Activated CD4-positive, alpha-beta T cell treated with anti-CD3 and anti-CD28 coated beads for 24 hours (primary cell): ENCODE results near the gene EXOC4.

ENCODE experiments used
- DNase-seq, 2 donors: peaks; one replicate each; pipeline ENCODE4 v3.0.0-alpha.2; 2020; ENCODE audit warnings: low read depth in 2 of 2

EXOC4 gene

DNA sequence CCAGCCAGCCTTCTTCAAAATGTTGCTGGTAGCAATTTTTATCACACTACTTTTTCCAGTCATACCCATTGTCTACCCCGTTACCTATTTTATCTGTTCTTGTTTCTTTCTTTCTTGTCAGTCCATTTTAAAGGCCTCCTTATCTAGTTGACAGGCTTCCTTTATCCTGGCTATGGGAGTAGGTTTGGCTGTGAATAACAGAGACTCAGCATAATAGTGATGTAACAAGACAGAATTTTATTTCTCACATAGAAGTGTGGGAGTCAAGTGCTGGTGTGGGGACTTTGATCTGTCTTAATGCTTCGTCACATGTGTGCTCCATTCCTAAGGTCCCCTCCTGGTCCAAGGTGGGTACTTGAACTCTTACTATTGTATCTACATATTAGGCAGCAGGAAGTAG, 283.6 kb downstream of the EXOC4 start:
- no peak for DNase-seq

DNA sequence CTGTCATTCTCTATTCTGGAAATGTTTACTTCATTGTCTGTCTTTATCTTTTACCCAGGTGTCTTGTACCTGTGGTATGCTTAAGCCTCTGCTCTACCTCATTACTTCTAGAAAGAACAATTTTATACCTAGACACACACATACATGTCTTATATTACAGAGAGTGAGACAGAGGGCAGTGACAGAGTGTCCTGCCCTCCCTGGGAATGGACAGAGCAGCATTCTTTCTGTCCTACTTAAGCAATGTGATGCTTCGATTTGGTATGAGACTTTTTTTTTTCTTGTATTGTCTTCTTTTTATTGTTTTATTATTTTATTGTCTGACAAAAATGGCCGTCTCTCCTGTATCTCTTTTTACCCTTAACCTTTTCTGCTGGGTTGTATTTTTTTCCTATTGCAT, 286.1 kb downstream of the EXOC4 start:
- DNase-seq = no peak

DNA sequence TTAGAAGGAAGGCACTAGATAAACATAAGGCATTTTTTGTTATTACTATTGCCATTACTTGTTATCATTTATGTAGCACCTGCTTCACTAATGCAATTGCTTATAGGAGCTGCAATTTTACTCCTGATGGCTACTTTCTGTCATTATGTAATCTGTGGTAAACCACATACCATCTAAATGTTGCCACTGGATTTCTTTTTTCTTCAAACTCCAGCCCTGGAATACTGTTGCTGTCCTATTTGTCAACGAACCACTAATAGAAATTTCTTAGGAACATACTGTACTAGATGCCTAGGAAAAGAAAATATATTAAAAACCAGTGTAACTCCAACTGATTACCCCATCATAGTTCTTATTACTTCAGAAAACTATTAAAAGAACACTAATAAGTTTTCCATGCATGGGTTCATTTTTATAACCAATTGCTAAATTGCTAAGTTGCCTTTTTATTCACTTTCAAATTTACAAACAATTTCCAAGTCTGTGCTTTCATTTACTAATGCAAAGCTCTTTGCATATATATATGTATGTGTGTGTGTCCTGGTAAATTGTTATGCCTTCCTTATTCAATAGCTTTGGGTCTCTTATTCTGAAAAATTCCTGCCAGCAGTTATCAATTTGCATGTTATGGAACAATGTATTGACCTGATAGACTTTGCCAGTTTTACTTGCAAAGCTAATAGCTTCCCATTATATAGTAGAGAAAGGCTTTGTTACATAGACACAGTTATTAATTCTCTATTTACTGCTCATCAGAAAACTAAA, 287.4 kb downstream of the EXOC4 start:
- DNase-seq = no peak

DNA sequence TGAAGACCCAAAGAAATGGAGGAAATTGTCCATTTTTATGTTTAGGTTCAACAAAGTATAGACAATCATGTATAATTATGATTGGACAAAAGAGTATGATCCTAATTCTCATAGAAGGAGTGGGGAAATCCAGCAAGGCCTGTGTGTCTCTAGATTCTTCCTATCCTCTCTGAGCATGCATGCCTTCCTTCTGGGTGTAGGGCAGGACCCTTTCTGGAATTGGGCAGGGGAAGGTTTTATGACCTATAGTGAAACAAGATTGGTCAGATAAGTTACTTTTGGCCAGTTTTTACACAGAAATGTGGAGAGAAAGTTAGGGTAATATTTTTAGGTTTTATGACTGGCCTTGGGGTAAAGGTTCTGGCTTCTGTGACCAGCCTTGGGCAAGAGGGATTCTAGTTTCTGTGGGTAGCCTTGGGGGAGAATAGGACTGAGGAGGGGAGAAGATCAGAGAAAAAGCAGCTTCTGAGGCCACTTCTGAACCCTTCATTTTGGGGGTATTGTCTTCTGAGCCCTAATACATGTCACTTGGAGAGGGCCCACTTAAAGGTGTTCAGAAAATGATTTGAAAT, 289.4 kb downstream of the EXOC4 start:
- DNase-seq = no peak

DNA sequence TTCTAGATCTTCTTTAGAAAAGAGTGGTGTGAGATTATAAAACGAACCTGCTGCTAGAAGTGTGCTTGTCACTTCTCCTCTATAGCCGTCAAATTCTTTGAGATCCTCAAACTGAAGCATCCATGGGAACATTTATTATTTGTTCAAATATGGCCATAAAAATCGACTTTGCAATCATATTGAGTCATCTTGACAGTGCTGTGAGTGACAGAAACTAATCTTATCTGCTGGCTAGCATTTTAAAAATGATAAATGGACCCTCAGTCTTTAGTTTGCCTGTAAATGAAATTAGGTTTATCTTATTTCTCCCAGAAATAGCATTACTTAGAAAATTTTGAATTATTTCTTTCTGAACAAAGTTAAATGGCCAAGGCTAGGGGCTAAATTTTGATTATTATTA, 290.8 kb downstream of the EXOC4 start:
- no peak for DNase-seq

DNA sequence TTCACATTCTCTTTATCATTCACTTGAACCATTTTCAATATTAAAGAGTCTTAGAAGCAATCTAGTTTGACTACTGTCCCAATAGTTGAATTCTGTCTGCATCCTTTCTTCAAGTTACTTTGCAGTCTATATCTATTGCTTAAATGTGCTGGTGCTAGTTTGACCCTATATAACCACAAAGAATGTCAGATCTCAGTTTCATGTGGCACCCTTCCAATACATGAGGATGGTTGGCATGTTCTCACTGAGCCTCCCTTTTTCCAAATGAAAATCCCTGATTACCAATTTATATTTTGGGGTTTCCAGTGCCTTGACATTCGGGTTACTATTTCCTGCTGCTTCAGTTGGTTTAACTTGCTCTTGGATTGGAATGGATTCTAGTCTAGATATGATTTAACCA, 292.7 kb downstream of the EXOC4 start:
- no peak for DNase-seq

DNA sequence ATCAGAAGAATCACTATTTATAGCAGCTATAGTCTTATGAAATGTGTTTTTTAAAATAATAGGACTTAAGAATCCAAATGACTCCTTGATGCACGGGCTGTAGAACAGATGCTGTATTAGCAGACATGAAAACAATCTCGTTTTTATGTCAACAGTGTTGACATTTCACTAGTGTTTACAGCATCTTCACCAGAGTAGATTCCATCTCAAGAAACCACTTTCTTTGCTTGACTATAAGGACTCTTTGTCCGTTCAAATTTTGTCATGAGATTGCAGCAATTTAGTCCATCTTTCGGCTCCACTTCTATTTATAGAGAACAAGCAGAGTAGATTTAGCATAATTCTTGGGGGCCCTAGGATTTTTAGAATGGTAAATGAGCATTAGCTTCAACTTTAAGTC, 295.1 kb downstream of the EXOC4 start:
- DNase-seq = no peak

DNA sequence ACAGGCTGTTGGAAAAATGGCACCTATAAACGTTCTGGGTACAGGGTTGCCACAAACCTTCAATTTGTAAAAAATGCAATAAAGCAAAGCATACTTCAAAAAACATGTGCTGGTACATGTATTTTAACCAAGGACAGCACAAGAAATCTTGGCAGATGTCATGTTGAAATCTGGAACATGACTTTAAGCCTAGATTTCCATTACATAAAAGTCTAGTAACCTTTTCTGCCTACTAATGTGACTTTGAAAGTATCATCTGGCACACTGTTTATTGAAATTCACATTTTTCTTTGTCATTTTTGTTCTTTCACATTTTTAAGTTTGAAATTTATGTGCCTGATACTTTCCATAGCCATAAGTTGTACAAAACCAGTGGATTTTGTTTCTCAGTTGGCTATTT, 296.8 kb downstream of the EXOC4 start:
- no peak for DNase-seq

DNA sequence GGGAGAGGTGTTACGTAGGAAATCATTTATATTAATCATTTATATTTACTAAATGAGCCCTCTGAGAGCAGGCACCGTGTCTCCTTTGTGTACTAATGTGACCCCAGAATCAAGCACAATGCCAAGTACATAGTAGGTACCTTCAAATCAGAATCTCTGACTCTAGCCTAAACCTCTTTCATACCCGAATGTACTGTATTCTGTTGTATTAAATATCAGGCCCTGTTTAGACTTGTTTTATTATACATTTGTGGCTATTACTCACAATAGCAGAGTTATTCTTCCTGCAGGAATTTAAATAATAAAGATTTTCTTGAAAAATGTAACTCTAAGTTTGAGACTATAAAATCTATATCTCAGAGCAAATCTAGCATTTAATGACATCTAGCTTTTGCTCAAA, 297.3 kb downstream of the EXOC4 start:
- no peak for DNase-seq

DNA sequence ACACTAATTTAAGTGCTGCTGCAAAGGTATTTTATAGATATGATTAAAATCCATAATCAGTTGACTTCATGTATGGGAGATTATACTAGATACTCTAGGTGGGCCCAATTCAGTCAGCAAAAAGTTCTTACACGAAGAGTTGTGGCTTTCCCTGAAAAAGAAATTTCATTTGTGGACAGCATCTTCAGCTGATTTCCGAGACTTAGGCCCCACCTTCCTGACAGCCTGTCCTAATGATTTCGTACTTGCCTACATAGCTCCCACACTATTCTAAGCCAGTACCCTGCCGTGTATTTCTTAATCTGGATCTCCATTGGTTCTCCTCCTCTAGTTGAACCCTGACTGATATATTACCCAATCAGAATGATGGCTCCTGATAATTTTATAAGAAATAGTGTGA, 297.9 kb downstream of the EXOC4 start:
- no peak for DNase-seq

DNA sequence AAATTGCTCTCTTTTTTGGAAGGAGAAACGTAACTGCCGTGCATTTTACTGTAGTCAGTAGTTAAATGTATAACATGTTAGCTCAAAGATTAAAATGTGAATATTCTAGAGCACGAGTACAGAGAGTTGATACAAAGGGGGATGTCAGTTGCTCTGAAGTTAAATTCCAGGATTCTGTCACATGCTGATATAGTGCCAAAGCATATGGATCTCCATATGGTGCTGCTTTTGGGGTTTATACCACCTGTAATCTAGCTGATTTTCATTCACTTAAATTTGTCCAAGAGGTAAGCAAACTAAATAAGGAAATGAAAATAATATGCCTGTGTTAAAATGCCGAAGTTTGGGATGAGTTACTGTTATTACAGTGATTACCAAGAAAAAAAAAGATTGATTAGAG, 298.6 kb downstream of the EXOC4 start:
- no peak for DNase-seq

DNA sequence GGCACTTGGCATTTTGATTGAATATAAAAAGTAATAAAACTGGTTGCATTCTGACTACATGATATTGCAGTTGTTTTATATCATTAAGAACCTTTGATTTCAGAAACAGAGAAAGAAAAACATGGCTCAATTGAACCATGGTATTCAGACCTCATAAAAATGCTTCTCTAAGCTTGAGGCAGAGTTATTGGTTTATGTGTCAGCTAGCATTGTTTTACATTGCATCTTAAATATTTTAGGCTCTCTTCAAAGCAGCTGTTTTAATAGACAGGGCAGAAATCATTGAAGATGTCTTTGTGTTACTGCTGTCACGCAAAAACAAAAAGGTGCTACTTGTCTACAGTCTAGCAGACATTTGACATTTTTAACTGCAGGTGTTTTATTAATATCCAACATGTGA, 299.2 kb downstream of the EXOC4 start:
- no peak for DNase-seq

DNA sequence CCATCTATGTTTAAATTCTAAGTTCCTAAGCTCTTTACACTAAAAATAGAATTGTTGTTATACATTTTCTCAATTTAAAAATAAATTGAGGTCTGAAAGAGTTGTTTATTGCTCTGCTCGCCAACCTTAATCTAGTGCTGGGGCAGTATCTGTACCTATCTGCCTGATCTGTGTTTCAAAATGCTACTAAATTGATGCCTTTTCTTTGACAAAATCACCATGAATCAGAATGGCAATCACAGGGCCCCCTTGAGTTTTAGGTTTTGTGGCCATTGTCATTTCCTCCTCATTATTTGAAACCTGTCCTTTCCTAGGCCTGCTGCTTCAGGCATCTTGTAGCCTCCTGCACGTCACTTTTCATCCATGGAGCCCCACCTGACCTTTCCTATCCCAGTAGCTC, 301.5 kb downstream of the EXOC4 start:
- DNase-seq = no peak

DNA sequence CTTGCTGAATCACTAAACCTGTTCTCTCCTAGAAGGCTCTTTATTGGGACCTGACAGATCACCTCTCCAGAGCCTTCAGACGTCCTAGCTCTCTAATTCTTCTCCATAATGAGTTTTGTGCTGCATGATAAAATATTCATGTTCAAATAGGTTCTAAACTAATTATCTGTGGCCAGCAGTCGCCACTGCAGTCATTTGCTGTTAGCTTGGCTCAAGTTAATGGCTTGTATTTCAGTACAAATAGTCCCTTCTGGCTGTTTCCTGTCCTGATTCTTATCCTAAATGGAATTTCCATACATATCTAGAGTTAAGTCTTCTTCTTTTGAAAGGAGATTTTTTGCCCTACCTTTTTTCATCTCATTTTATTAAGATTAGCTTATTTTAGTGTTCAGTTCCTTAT, 303.2 kb downstream of the EXOC4 start:
- DNase-seq = no peak

DNA sequence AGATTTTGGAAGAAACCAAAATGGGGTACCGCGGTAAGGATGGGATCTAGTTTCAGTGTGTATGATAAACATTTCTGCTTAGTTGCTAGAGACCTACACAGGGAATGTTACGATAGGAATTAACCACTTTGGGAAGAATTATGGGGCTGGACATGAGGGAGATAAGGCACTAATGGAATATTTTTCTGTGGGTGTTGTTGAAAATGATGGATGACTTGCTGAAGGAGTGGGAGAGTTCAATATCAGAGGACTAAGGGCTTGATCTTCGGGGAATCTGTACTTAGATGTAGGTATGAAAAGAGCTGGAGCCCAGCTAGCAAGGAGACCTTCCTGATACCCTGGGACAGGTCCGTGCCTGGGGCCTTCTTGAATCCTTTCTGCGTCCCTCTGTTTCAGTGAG, 303.7 kb downstream of the EXOC4 start:
- no peak for DNase-seq

DNA sequence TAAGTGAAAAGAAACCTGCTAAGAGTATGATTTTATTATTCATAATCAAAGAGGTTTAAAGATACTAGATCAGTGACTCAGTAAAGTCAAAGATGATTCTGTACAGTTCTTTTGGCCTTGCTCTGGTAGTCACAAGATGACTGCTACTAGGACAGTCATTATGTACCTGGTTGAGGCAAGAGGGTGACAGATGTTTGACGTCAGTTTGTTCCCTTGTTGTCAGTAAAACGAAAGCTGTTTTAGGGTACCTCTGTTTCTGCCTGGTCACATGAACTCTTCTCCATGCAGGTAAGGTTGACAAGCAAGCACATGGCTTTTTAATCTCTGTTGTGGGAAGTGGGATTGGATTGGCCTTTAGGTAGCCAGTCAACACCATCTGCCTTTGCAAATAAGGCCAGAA, 308.0 kb downstream of the EXOC4 start:
- DNase-seq = no peak

DNA sequence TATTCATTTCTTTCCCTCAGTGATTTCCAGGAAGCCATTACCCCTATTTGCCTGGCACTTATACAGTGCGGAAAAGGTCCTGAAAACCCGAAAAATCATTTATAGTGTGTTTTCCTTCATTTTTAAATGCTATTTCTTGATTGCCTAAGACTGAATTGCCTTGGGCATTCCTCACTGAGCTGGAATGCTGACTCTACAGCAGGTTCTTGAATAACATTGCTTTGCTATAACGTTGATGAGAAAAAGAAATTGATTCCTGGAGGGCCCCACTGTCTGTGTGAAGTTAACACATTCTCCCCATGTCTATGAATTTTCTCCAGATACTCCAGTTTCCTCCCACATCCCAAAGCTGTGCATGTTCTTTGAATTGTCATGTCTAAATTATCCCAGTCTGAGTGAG, 308.5 kb downstream of the EXOC4 start:
- no peak for DNase-seq

DNA sequence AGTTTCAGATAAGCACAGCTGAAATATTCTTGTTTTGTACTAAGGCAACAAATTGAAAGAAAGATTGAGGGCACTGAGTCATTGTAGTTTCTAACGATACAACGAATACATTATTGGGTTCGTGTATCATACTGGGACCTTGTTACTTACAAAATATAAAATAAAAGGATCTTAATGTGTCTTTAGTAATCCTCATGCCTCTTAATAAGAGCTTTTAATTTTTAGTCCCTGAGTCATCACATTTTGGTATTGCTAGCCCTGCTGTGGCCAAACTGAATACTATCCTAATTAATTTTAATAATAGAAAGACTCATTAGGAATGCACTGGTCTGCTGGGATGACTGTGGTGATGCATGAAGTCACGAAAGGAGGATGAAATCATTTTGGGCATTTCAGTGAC, 309.7 kb downstream of the EXOC4 start:
- DNase-seq = no peak

DNA sequence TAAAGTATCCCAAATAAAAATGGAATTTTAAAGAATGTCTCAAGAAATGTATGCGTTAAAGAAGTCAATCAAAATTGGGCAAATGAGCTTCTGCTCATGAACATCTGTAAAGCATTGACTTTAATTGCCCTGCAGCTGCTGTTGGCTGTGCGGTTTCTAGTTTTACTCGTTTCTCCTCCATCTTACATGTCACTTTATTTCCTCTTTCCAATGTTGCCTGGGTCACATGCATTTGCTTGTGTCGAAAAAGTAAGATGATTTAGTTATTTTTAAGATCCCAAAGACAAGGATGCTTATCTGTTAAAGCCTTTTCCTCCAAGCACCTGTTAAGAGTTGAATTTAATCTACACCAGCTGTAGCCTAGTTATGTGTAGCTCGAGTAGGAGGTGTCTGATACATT, 310.4 kb downstream of the EXOC4 start:
- DNase-seq = no peak

DNA sequence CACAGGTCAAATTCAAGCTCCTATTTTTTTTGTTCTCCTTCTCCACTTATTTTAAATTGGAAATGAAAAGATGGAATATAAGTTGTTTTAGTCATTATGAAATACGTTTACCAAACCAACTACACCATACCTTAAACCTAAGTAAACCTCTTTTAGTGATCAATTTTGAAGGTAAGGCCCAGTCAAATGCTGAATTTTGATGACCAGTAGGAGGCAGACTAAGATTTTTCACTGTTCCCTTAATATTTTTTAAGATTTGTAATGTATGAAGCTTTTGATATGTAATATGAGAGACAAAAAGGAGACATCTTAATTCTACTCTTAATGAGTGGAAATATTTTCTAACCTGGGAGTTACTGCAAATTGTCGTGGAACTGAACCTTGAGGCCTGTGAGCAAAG, 311.6 kb downstream of the EXOC4 start:
- no peak for DNase-seq

DNA sequence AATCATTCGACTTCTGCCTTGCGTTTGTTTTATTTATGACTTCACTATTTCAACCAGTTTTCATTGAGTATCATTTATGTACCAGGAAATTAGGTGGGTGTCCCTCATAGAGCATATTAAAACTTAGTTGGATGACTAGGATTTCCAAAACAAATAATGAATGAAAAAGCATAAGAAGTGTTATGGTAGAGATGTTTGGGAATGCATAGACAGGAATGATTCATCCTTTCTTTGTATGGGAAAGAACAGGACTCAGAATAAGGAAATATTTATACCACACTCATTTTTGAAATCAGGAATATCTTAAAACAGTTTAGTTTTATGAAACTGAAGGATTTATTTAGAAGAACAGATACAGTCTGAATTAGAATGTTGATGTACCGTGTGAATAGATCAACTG, 315.7 kb downstream of the EXOC4 start:
- DNase-seq = no peak

DNA sequence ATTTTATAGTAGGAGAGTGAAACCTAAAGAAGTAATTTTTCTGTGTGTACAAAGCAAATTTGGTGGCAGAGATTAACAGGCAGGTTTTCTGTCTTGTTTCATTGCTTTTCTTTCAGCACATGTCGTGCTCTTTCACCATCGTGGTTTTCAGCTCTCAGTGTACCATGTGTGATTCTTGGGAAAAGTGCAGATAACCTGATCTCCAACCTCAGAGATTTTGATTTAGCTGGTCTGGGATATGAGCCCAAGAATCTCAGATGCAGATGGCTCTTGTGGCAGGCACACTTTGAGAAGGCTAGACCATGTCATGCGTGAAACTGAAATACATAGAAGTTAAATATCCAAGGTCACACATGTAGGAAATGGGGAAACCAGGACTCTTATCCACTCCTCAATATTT, 317.4 kb downstream of the EXOC4 start:
- no peak for DNase-seq

DNA sequence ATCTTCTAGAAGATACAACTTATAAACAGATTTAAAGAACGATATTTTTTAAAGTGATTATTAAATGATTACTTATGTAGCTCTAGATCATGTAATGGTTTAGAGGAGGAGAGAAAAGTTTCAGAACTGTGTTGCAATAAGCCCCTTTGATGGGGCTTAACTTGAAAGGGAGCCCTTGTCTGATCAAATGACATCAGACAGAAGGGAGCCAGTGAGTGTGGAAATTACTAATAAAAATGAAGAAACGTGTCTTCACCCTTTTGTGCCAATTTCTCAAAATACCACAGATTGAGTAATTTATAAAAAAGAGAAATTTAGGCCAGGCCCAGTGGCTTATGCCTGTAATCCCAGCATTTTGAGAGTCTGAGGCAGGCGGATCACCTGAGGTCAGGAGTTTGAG, 318.2 kb downstream of the EXOC4 start:
- no peak for DNase-seq

DNA sequence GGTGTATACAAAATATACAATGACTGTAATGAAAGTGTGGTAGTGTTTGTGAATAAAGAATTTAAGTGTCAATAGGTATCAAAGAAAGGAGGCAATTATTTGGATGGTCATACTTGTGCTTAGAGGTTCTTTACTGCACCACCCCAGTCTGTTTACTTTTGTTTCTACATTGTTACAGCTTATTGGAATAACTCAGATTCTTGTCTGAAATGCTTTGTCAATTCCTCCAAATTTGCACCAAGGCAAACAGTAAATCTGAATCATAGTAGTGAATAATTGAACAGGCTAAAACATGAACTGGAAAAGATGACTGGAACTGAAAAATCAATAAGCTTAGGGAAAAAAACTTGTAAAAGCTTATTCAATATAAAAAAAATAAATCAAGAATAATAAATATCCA, 319.2 kb downstream of the EXOC4 start:
- no peak for DNase-seq
